ENCODE results near the gene TNRC6A.

GRCh38 chr16:24701521-24701951, 27.9 kb upstream of the TNRC6A start:
- TF ChIP-seq ZNF234 (CRISPR knock-in tag; conservative IDR thresholded peaks at IDR 0.05): no peak
- TF ChIP-seq MTA3 (CRISPR knock-in tag; IDR thresholded peaks at IDR 0.05): no peak
- no peak for TF ChIP-seq USF2 (IDR thresholded peaks at IDR 0.05; ENCODE audit: low read depth, low read length)
- no peak for TF ChIP-seq USF2 (CRISPR knock-in tag; IDR thresholded peaks at IDR 0.05; ENCODE audit: borderline replicate concordance)
- TF ChIP-seq HMG20A (CRISPR knock-in tag; IDR thresholded peaks at IDR 0.05; ENCODE audit: borderline replicate concordance): no peak
- no peak for TF ChIP-seq GLMP (CRISPR knock-in tag; IDR thresholded peaks at IDR 0.05; ENCODE audit: borderline replicate concordance)
- no peak for TF ChIP-seq BHLHE40 (IDR thresholded peaks at IDR 0.05; ENCODE audit: low read length)
- no peak for TF ChIP-seq CTCF (CRISPR knock-in tag; IDR thresholded peaks at IDR 0.05)
- TF ChIP-seq GPN1 (CRISPR knock-in tag; IDR thresholded peaks at IDR 0.05; ENCODE audit: borderline replicate concordance): no peak
